HG02759 (cell line): ENCODE data around the gene BCL2L1.

Source experiments
- ATAC-seq: cut with Tn5 transposase; IDR thresholded peaks from one replicate; pipeline ENCODE4 v1.9.1; 2021; ENCODE audit warnings: mild to moderate bottlenecking, moderate library complexity; ENCODE audit not compliant: unreplicated experiment

BCL2L1 gene

GRCh38 chr20:31731321-31731717, 8.7 kb upstream of the BCL2L1 start:
- no peak for ATAC-seq

GRCh38 chr20:31723319-31724078, 831 bp upstream of the BCL2L1 start:
- ATAC-seq, result peak; percentile 91

GRCh38 chr20:31723069-31723318, 326 bp upstream of the BCL2L1 start:
- ATAC-seq, result no peak

- ATAC-seq, result no peak
Measured at GRCh38 chr20:31721408-31722256, 1.0 kb downstream of the BCL2L1 start.

GRCh38 chr20:31720486-31721407, 1.9 kb downstream of the BCL2L1 start:
- ATAC-seq, result no peak

GRCh38 chr20:31719644-31720485, 2.8 kb downstream of the BCL2L1 start:
- no peak for ATAC-seq

GRCh38 chr20:31718952-31719643, 3.6 kb downstream of the BCL2L1 start:
- ATAC-seq, result no peak

GRCh38 chr20:31717478-31718201, 5.0 kb downstream of the BCL2L1 start:
- peak; percentile 53 for ATAC-seq

- peak; percentile 16 for ATAC-seq
Measured at GRCh38 chr20:31716818-31717477, 5.7 kb downstream of the BCL2L1 start.

- no peak for ATAC-seq
Measured at GRCh38 chr20:31716351-31716750, 6.3 kb downstream of the BCL2L1 start.

- no peak for ATAC-seq
Measured at GRCh38 chr20:31715766-31716165, 6.9 kb downstream of the BCL2L1 start.

- ATAC-seq, result no peak
Measured at GRCh38 chr20:31713312-31714273, 9.1 kb downstream of the BCL2L1 start.

GRCh38 chr20:31712564-31713311, 9.9 kb downstream of the BCL2L1 start:
- no peak for ATAC-seq

- no peak for ATAC-seq
Measured at GRCh38 chr20:31712112-31712553, 10.5 kb downstream of the BCL2L1 start.

GRCh38 chr20:31711179-31712111, 11.2 kb downstream of the BCL2L1 start:
- no peak for ATAC-seq
